GM18507 (cell line): ENCODE data around the gene C2orf92.

Source experiments
- DNase-seq: peaks from one replicate; pipeline ENCODE4 v3.0.0; 2011; ENCODE audit warnings: low read depth; ENCODE audit not compliant: insufficient read length; ENCODE audit errors: extremely low spot score
- FAIRE-seq: peaks from 2 replicates; lab custom pipeline; 2011; peaks lifted over from hg19 to GRCh38; lab: Jason Lieb, UNC

C2orf92 gene

GRCh38 chr2:97724073-97724410 lies 54.5 kb downstream of the C2orf92 start:
- DNase-seq (no peak), FAIRE-seq (no peak)

- no peak for FAIRE-seq
- no peak for DNase-seq
Observed at GRCh38 chr2:97724501-97724900, 55.0 kb downstream of the C2orf92 start.

DNA sequence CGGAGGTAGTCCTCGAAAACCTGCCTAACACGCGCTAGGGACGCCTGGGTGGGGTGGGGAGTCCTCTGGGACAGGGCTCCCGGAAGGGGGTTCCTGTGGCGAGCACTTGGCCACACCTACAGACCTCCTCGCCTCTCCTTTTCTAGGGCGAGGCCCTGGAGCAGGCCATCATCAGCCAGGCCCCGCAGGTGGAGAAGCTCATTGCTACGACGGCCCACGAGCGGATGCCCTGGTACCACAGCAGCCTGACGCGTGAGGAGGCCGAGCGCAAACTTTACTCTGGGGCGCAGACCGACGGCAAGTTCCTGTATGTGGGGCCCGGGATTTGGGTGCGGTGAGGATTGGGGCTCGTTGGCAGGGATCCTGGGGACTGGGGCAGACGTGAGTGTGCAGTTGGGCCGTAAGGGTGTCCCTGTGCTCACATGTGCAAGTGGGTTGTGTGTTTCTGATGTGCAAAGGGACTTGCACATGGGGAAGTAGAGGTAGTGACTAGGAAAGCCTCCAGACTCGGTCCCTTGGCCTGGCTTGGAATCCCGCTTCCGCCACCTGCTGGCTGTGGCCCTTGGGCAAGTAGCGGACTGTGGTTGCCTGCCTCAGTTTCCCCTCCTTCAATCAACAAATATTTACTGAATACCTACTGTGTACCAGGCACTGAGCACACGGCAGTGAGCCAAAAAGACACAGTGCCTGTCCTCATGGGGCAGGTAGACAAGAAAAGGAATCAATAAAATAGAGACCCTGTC lies 55.6 kb downstream of the C2orf92 start:
- FAIRE-seq (no peak), DNase-seq (no peak)

DNA sequence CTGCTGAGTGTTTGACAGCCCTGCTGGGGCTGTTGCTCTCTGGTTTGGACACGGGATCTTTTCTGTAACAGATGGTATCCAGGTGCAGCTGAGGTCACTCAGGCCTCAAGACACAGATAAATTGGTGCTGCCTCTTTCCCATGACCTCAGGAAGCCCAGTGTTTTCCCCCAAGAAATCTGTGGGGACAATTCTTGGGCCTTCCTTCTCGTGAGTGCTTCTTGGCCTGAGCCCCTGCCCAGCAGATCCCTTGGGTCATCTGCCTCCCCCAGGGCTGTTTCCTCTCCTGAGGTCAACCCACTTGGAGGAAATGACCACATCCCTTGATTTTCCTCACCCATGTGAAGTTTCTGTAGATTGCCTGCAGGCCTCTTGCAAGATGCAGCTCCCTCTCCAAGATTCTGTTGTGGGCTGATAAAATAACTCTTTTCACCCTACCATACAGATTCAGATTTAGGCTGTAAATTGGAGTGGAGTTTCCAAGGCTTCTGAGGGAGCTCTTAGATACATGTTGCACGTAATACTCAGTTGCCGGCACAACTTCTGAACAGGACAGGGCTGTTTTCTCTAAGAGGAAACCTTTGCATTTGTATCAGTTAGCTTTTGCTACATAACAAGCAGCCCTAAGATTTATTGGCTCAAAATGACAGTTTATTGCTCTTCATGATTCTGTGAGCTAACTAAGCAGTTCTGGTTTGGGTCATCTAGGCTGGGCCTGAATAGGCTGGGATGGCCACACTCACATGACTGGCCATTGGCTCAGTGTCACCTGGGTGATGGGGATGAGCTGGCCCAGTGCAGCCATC lies 57.0 kb downstream of the C2orf92 start:
- DNase-seq (no peak), FAIRE-seq (no peak)

GRCh38 chr2:97727296-97727695 lies 57.8 kb downstream of the C2orf92 start:
- no peak for DNase-seq
- FAIRE-seq = no peak

- DNase-seq (no peak), FAIRE-seq (no peak)
Observed at GRCh38 chr2:97728091-97728731, 58.7 kb downstream of the C2orf92 start.

GRCh38 chr2:97730245-97730644 lies 60.7 kb downstream of the C2orf92 start:
- FAIRE-seq (no peak), DNase-seq (no peak)

GRCh38 chr2:97731274-97732020 lies 61.9 kb downstream of the C2orf92 start:
- no peak for FAIRE-seq
- DNase-seq = no peak

DNA sequence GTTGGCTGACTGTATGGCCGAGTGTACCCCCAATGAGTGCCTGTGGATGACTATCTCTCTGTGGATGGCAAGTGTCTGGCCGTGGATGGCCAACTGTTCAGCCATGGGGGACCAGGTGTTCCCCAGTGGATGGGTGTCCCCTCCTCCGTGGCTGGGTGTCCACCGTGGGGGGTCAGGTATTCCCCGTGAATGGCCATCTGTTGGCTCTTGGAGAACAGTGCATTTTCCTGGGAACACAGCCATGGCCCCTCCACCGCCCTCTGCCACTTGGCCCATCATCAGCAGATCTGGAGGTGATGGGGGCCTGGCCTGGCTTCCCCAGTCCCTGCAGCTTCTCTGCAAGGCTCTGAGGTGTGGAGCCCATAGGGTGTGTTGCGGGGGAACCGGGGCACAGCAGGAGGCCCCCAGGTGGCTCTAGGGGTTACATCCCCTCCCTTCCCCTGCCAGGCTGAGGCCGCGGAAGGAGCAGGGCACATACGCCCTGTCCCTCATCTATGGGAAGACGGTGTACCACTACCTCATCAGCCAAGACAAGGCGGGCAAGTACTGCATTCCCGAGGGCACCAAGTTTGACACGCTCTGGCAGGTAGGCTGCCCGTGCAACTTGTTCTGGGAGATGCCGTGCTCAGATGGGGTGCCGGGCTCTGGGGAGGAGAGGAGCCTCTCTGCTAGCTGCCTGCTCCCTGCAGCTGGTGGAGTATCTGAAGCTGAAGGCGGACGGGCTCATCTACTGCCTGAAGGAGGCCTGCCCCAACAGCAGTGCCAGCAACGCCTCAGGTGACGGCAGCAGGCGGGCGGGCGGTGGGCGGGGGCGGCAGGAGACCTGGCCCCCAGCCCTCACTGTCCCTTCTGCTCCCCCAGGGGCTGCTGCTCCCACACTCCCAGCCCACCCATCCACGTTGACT lies 63.2 kb downstream of the C2orf92 start:
- no peak for FAIRE-seq
- no peak for DNase-seq

DNA sequence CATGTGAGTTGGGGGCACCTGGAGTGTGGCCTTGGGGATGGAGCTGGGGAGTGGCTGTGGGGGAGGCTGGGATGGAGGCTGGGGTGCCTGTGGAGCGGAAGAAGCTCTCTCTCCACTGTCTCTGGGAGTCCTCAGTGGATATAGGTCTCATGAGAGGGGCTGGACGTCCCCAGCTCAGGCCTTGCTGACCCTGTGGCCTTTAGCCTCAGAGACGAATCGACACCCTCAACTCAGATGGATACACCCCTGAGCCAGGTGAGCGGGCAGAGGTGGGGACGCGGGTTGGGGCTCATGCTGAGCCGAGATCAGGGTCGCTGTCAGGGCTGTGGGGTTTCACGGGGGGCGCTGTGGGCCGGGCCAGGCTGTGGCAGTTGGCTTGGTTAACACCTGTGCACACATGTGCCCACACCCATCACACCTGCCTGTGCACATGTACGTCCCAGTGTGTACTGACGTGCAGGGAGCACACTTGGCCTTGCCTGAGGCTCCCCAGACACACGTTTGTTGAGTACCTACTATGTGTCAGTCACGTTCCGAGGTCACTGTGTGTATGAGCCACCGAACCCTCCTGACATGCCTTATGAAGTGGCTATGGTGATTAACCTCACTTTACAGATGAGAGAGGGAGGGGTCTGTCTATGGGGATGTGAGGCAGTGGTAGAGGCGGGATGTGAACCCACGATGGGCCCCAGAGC lies 64.0 kb downstream of the C2orf92 start:
- DNase-seq (no peak), FAIRE-seq (no peak)

DNA sequence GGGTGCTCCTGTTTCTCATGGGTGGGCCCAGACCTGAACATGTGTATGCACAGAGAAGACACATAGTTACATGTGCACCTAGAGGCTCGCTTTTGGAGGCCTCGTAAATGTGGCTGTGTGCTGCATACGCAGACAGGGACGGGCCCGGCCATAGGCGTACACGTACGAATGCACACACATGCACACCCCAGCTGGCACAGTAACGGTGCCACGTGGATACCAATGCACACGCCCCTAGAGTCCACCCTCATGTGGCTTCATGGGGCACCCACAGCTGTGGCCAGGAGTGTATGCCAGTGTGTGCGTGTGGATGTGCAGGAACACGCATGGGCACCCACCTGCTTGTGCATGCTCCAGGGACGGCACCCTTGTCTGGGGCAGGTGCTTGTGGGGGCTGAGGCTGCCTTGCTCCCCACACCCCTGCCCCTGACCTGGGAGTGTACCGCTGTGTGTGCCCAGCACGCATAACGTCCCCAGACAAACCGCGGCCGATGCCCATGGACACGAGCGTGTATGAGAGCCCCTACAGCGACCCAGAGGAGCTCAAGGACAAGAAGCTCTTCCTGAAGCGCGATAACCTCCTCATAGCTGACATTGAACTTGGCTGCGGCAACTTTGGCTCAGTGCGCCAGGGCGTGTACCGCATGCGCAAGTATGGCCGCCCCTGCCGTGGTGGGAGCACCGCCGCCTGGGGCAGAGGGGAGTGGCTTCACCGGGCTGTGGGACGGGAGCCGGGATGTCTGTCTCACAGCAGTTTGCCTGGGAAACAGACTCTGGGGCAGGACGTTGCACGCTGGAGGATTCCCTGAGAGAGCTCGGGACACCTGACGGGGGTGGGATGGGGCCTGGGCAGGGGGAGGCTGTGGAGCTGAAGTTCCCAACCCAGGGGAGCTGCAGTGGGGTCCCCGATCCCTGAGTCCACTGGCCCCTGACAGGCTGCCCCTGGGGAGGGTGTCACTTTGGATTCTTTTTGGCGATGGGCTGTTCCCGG lies 64.8 kb downstream of the C2orf92 start:
- DNase-seq (no peak), FAIRE-seq (no peak)

DNA sequence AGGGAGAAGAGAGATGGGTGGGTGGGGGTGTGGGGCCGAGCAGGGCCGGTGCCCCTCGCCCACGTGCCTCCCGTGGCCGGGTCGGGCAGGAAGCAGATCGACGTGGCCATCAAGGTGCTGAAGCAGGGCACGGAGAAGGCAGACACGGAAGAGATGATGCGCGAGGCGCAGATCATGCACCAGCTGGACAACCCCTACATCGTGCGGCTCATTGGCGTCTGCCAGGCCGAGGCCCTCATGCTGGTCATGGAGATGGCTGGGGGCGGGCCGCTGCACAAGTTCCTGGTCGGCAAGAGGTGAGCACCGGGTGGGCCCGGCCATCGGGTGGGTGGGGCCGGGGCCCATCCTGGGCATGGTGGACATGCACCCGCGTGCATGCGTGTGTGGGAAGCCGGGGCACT lies 65.6 kb downstream of the C2orf92 start:
- no peak for DNase-seq
- no peak for FAIRE-seq

- FAIRE-seq = no peak
- no peak for DNase-seq
Observed at GRCh38 chr2:97736185-97736584, 66.7 kb downstream of the C2orf92 start.

- no peak for DNase-seq
- no peak for FAIRE-seq
Observed at GRCh38 chr2:97736608-97737330, 67.3 kb downstream of the C2orf92 start.

- DNase-seq = no peak
- FAIRE-seq = no peak
Observed at GRCh38 chr2:97737421-97738178, 68.1 kb downstream of the C2orf92 start.
